Glomerular visceral epithelial cell (primary cell): ENCODE measurements around the gene PDE2A.

ENCODE experiments used
- DNase-seq: peaks from one replicate; pipeline ENCODE4 v3.0.0-alpha.2; 2016; ENCODE audit errors: extremely low spot score

The PDE2A gene

GRCh38 chr11:72658989-72659640, 15.1 kb downstream of the PDE2A start:
- DNase-seq: no peak

GRCh38 chr11:72657411-72658100, 16.7 kb downstream of the PDE2A start:
- DNase-seq: no peak

GRCh38 chr11:72655896-72656464, 18.2 kb downstream of the PDE2A start:
- no peak for DNase-seq

GRCh38 chr11:72655014-72655413, 19.2 kb downstream of the PDE2A start:
- DNase-seq: no peak

- no peak for DNase-seq
Measured at GRCh38 chr11:72653649-72654048, 20.6 kb downstream of the PDE2A start.

- DNase-seq: no peak
Measured at GRCh38 chr11:72652873-72653630, 21.2 kb downstream of the PDE2A start.

GRCh38 chr11:72652133-72652532, 22.1 kb downstream of the PDE2A start:
- no peak for DNase-seq

GRCh38 chr11:72649215-72649976, 24.8 kb downstream of the PDE2A start:
- no peak for DNase-seq

- DNase-seq: no peak
Measured at GRCh38 chr11:72648384-72649136, 25.7 kb downstream of the PDE2A start.

- DNase-seq: no peak
Measured at GRCh38 chr11:72647882-72648281, 26.3 kb downstream of the PDE2A start.

- DNase-seq: no peak
Measured at GRCh38 chr11:72646472-72646871, 27.8 kb downstream of the PDE2A start.

- DNase-seq: no peak
Measured at GRCh38 chr11:72646024-72646423, 28.2 kb downstream of the PDE2A start.

GRCh38 chr11:72643547-72643946, 30.7 kb downstream of the PDE2A start:
- DNase-seq: peak; percentile 63

GRCh38 chr11:72642884-72643522, 31.2 kb downstream of the PDE2A start:
- DNase-seq: peak; percentile 35

GRCh38 chr11:72642043-72642883, 32.0 kb downstream of the PDE2A start:
- peak; percentile 25 for DNase-seq

- DNase-seq: no peak
Measured at GRCh38 chr11:72641522-72642042, 32.6 kb downstream of the PDE2A start.

GRCh38 chr11:72639502-72640375, 34.5 kb downstream of the PDE2A start:
- no peak for DNase-seq

GRCh38 chr11:72637926-72638325, 36.3 kb downstream of the PDE2A start:
- DNase-seq: no peak
